GM19351 (cell line): Measurements from ENCODE around the gene C4BPA.

ENCODE experiments used
- ATAC-seq: cut with Tn5 transposase; IDR thresholded peaks from one replicate; pipeline ENCODE4 v1.9.1; 2021; ENCODE audit warnings: mild to moderate bottlenecking, moderate library complexity; ENCODE audit not compliant: unreplicated experiment

Gene C4BPA

GRCh38 chr1:207103892-207104373 is at the start of gene C4BPA:
Gene C4BPA (plus strand): TSS chr1:207104233. CDS start chr1:207113026, 8,793 bp downstream.
- ATAC-seq, result no peak

- ATAC-seq, result no peak
Observed at GRCh38 chr1:207054491-207054890, 49.5 kb upstream of the C4BPA start.

- no peak for ATAC-seq
Observed at GRCh38 chr1:207055386-207056001, 48.5 kb upstream of the C4BPA start.

- ATAC-seq, result no peak
Observed at GRCh38 chr1:207056673-207057072, 47.4 kb upstream of the C4BPA start.

GRCh38 chr1:207058252-207058651 is 45.8 kb upstream of the C4BPA start:
- ATAC-seq, result no peak

GRCh38 chr1:207058878-207059867 is 44.9 kb upstream of the C4BPA start:
- ATAC-seq, result no peak

GRCh38 chr1:207059881-207060280 is 44.2 kb upstream of the C4BPA start:
- no peak for ATAC-seq

GRCh38 chr1:207060596-207060995 is 43.4 kb upstream of the C4BPA start:
- ATAC-seq, result no peak

- no peak for ATAC-seq
Observed at GRCh38 chr1:207062058-207062457, 42.0 kb upstream of the C4BPA start.

GRCh38 chr1:207063014-207063413 is 41.0 kb upstream of the C4BPA start:
- ATAC-seq, result no peak

- no peak for ATAC-seq
Observed at GRCh38 chr1:207064561-207064960, 39.5 kb upstream of the C4BPA start.

GRCh38 chr1:207067185-207067584 is 36.8 kb upstream of the C4BPA start:
- ATAC-seq, result no peak

- ATAC-seq, result no peak
Observed at GRCh38 chr1:207067665-207068064, 36.4 kb upstream of the C4BPA start.

GRCh38 chr1:207069061-207069460 is 35.0 kb upstream of the C4BPA start:
- ATAC-seq, result no peak

GRCh38 chr1:207069858-207070506 is 34.1 kb upstream of the C4BPA start:
- no peak for ATAC-seq

- ATAC-seq, result no peak
Observed at GRCh38 chr1:207070811-207071210, 33.2 kb upstream of the C4BPA start.

- no peak for ATAC-seq
Observed at GRCh38 chr1:207071426-207071825, 32.6 kb upstream of the C4BPA start.

GRCh38 chr1:207072233-207072632 is 31.8 kb upstream of the C4BPA start:
- no peak for ATAC-seq

- ATAC-seq, result no peak
Observed at GRCh38 chr1:207073906-207074820, 29.9 kb upstream of the C4BPA start.

GRCh38 chr1:207076181-207076955 is 27.7 kb upstream of the C4BPA start:
- no peak for ATAC-seq
